Measurements from ENCODE around the gene NOTUM.
"Not testable (repeated sequence)": the region's sequence is repeated elsewhere in the genome, so short reads cannot be mapped to it uniquely, and the experiment has no call there.

Gene NOTUM

DNA sequence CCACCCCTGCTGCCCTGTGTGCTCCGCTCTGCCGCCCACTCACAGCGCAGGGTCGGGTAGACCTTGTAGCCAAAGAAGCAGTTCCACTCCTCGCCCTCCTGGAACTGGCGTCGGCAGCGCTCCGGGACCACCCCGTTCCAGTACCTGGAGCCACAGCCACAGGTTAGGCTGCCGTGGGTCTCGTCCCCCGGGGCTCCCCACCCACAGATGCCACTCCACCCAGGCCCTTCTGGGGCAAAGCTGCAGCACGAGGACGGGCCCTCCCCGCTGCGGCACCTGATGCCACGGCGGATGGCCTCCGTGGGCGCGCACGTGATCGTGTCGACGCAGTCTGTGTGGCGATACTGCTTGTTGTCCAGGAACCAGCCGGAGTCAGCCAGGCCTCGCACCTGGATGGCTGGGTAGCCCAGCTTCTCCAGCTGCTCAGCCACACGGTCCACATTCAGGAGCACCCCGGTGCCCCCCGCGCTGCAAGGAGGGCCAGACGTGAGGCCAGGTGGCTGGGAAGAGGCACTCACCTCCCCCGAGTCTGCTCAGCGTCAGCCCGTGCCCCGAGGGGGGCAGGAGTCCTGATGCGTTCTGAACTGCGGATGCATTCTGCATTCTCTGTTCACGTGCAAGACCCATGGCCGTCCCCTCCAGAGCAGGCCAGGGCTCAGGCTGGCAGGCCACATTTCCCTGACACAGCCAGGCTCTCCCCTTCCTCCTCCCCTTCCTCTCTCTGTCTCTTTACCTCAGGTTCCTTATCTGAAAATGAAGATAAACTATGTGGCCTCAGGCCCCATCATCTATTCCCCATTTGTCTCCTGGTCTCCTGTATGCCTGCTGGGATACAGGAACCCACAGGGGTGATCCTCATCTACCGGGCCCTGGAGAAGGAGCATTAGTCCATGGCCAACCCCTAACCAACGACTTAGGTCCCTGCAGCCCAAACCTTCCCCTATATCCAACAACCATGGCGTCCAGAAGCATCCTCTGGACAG is 4.1 kb downstream of the NOTUM start:
- DNase-seq = no peak

DNA sequence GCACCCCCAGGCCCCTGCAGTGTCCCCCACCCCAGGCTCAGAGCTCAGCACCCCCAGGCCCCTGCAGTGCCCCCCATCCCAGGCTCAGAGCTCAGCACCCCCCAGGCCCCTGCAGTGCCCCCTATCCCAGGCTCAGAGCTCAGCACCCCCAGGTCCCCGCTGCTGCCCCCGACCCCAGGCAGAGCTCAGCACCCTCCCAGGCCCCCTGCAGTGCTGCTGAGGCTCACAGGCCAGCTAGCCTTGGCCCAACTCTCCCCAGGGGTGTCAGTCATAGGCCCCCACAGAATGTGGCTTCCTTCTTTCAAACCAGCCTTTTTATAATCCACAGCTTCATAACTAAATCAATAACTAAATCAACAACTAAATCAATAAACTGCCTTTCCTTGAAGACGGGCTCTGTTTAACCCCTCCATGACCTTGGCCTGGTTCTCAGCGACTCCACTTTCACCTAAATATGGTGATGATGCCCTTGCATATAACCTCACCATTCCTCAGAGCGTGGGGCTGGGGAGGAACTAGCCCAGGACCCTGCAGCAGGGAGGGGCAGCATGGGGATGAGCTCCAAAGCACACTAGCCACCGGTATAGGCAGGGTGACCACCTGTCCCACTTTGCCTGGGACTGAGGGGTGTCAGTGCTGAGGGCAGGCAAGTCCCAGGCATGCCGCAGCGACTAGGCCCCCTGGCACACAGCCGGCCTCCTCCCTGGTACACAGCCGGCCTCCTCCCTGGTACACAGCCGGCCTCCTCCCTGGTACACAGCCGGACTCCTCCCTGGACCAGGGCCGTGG is 5.0 kb downstream of the NOTUM start:
- DNase-seq = no peak

DNA sequence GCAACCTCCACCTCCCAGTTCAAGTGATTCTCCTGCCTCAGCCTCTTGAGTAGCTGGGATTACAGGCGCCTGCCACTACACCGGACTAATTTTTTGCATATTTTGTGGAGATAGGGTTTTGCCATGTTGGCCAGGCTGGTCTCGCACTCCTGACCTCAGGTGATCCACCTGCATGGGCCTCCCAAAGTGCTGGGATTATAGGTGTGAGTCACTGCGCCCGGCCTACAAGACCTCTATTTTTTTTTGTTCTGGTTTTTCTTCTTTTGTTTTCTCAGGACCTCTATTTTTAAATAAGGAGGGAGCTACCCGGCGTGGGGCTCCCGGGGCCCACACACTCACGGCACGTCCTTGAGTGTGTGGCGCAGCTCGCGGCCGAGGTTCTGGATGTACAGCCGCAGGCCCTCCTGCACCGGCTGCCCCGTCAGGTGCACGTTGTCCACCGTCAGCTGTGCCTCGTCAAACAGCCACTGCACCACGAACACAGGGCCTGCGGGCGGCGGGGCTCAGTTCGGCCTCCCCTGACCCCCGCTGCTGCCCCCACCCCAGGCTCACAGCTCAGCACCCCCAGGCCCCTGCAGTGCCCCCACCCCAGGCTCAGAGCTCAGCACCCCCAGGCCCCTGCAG is 5.8 kb downstream of the NOTUM start:
- no peak for DNase-seq

DNA sequence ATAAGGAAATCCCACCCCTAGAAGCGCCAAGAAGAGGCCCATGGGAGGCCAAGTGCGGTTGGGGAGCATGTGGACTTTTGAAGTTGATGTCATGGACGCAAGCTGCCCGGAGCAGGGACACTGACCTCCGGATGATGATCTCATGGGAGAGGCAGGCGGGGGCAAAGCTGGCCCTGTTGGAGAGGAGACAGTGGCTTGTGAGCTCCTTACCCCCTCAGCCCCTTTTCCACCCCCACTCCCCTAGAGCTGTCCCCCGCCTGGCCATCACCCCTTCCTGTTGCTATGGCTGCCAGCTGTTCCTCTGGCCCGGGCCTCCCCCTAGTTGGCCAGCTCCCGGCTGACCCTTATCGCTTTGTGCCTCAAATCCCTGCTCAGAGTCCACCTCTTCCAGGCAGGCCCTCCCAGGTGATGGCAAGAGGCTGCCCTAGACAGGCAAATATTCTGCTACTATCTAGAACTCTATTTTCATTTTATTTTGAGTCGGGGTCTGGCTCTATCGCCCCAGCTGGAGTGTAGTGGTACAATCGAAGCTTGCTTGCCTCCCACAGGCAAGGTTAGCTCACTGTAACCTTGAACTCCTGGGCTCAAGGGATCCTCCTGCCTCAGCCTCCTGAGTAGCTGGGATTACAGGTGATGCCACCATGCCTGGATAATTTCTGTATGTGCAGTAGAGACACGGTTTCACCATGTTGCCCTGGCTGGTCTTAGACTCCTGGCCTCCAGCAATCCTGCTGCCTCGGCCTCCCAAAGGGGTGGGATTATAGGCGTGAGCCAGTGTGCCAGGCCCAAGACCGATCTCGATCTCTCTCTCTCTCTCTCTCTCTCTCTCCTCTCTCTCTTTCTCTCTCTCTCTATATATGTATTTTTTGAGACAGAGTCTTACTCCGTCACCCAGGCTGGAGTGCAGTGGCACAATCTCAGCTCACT is 6.6 kb downstream of the NOTUM start:
- DNase-seq = no peak

DNA sequence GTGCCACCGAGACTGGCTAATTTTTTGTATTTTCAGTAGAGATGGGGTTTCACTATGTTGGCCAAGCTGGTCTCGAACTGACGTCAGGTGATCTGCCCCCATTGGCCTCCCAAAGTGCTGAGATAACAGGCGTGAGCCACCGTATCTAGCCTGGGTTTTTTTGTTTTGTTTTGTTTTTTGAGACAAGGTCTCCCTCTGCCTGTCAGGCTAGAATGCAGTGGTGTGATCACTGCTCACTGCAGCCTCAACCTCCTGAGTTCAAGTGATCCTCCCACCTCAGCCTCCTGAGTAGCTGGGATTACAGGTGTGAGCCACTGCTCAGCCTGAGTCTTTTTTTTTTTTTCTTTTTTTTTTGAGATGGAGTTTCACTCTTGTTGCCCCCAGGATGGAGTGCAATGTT is 7.5 kb downstream of the NOTUM start:
- not testable (repeated sequence) for DNase-seq

DNA sequence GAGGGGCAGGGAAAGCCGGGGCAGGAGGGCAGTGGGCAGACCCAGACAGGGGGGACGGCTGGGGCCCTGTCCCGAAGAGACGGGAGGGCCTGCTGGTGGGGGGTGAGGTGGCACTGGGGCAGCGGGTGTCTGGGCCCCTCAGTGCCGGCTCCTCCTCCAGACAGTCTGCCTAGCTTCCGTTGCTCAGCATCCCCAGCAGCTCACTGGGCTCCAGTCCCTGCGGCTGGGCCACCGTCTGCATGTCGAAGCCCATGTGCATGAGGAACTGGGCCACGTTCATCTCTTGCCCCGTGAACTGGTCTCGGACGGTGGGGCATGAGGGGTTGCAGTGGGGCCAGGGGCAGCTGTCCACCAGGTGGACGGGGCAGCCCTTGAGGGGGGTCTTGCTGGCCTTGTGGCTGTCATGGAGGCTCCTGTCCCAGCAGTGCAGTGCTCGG is 8.2 kb downstream of the NOTUM start:
- no peak for DNase-seq

DNA sequence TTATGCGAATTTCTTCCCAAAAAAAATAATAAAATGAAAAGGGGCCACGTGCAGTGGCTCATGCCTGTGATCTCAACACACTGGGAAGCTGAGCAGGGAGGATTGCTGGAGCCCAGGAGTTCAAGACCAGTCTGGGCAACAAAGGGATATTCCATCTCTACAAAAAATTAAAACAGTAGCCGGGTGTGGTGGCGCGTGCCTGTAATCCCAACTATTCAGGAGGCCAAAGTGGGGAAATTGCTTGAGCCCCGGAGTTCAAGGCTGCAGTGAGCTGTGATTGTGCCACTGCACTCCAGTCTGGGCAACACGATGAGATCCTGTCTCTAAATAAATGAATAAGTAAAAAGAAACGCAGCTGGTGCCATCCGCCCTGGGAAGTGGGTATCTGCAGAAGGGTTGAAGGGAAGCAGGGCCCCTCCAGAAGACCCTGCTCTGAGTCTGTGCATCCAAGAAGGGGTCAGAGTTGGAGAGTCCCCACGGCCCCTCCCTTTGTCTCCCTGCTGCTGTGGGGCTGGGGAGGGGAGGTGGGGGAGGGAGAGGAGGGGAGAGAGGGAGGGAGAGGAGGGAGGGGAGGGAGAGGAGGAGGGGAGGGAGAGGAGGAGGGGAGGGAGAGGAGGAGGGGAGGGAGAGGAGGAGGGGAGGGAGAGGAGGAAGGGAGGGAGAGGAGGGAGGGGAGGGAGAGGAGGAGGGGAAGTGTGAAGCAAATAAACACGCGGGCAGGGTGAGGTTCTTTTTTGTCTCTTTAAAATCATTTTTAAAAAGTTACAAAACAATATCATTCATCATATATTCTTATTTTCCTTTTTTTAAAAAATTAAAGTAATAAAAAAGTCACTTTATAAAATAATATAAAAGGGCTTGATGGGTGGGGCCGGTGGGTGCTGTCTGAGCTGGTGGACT is 9.0 kb downstream of the NOTUM start:
- no peak for DNase-seq

DNA sequence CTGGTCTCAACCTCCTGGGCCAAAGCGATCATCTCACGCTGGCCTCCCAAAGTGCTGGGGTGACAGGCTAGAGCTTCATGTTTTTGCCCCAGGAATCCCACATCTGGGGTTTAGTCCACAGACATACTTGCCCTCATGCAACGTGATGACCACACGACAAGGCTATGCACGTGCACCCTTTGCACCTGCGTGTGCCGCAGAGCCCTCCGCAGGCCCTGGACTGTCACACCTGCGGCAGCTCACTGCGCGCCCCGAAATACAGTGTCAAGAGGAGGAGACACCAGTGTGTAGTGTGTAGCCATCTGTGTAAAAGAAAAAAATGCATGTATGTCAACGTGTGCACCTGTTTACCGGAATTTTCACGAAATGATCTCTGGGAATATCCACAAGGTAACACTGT is 10.5 kb downstream of the NOTUM start:
- no peak for DNase-seq

DNA sequence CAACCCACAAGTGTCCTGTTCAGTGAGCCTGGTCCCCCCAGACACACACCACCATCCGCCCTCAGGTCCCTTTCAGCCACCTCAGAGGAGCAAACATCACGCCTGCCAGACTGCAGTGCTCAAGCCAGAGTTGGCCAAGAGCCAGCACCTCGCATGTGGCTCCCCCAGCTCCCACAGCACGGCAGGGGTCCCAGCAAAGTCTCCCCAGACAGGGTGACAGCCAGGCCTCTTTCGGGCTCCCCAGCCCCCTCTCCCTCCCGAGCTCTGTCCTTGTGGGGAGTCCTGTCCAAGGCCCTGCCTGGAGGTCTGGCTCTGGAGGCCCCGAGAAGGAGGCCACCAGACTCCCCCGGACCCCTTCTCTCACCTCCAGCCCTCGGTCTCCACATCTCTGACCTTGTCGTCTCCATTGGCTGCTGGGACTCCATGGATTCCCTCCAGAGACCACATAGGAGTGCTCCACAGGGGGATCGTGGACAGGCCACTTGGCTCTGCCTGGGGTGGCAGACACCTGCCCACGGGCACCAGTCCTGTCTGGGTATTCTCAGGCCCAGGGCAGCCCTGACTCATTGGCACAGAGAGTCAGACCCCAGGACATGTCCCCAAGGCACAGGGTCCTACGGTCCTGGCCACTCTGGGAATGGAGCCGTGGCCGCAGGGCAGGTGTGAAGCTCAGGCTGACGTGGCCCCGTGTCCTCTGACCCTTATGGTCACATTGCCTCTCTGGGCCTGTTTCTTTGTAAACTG is 12.2 kb downstream of the NOTUM start:
- no peak for DNase-seq

DNA sequence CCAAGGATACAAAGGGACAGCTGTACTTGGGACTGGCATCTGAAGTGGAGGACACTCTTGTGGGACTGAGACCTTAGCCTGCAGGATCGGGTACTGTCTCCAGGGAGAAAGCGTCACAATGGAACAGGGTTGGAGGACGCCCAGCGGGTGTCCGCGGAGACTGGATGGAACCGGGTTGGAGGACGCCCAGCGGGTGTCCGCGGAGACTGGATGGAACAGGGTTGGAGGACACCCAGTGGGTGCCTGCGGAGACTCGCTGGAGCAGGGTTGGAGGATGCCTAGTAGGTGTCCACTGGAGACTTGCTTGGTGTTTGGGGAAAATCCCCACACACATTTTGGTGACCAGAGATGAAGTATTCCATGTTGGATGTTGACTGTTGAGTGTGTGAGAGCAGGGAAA is 13.8 kb downstream of the NOTUM start, which contains the start of gene MYADML2:
TSS of gene MYADML2 (minus strand) at position 45 of the 400 bp plus-strand sequence. CDS start 5,492 bp downstream, outside the sequence.
- DNase-seq = no peak

DNA sequence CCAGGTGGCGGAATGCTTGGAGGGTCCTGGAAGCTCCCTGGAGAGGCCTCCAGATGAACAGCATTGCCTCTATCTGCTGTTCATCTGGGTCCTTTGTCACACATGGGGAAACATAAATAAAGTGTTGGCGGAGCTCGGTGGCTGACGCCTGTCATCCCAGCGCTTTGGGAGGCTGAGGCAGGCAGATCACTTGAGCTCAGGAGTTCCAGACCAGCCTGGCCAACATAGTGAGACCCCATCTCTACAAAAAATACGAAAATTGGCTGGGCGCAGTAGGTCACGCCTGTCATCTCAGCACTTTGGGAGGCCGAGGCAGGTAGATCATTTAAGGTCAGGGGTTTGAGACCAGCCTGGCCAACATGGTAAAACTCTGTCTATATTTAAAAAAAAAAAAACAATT is 16.1 kb downstream of the NOTUM start:
- no peak for DNase-seq

DNA sequence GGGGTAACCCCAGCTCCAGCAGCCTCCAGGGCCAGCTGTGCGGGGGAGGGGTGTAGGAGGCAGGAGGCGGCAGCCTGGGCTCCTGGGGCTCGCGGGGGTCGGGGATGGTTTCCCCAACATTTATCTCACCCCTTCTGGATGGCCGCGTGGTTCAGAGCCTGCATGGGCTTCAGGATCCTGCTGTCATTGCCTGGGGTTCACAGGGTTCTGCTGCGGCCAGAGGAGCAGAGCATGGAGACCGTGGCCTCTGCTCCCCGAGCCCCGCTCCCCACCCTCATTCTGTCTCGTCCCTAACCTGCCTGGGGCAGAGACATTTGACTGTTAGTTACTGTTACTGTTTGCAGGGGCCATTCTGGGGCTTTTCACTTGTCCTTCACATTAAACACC is 18.8 kb downstream of the NOTUM start:
- no peak for DNase-seq

DNA sequence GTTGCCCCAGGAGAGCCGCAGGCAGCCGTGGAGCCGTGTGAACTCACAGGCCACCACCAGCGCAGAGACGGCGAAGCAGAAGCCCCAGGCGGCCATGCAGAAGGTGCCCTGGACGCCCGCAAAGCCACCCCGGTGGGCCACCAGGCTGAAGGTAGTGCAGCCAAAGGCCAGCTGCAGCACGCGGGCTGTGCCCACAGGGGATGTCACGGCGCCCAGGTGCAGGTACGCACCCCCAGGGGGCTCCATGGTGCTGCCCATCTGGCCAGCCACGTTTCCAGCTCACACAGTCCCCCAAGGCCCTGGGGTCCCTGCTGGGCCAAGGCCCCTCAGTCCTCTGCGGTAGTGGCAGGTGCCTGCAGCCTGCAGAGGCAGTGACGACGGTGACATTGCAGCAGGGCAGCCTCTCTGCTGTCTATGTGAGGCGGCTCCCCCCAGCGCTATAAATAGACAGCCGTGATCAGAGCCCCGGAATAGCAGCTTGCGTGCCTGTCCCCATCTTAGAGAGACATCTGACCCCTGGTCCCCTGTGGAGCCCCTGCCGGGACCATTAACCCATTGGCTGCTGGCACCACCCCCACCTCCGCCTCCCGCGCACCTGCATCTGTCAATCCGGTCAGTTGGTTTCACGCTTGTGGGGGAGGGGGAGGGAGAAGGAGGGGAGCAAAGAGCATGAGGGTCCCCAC is 19.4 kb downstream of the NOTUM start:
- no peak for DNase-seq

DNA sequence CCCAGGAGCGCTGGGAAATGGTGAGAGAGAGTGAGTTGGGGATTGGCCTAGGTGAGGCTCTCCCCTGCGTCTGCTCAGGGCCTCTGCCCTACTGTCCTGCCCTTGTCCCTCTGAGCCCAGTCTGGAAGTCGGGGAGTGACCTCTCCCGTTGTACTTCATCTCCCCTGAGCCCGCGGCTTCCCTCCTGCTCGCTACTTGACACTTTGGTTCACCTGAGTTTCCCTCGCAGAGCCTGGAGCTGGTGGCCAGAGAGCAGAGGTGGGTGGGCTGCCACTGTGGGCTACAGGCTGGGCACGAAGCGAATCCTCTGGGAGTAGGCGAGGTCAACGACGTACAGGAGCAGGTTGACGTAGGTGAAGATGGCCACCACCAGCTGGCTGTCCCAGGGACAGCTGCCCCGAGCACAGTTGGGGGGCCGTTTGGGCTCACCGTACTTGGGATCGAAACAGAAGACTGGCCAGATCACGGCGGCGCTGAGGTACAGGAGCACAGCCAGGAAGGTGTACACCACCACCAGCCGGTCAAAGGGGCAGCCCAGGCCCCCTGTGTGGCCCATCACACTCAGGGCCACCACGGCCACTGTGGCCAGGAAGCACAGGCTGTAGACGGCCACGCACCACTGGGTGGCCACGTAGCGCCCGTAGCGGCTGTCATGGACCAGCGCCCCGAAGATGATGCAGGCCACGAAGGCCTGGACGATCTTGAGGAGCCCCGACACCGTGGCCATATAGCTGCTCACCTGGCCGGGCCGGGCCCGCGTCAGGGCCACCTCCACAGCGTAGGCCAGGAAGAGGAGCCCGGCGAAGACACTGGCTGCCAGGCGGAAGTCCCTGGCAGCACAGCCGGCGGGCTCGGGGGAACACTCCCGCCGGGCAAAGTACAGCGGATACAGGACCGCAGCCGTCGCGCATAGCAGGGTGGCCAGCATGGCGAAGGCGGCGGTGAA is 20.2 kb downstream of the NOTUM start:
- no peak for DNase-seq

DNA sequence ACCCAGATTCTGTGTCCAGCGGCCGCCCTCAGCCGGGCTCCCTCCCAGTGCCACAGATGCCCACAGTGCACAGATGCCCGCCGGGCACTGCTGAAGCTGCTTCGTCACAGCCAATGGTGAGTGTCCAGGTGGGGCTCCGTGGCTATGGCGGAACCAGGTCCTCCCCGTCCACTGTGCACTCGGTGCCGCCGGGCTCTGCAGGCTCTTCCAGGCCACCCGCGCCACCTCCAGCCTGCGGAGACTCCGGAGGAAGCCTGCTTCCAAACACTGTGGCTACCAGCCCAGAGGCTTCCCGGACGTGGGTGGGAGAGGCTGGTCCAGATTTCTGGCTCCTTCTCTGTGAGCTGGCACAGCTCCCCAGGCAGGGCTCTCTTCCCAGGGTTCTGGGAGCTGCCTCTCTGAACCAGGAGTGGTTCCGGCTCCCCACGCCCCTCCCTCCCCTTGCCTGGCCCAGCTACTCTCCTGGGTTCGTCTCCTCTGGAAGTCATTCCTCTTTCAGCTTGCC is 21.1 kb downstream of the NOTUM start:
- DNase-seq = no peak

DNA sequence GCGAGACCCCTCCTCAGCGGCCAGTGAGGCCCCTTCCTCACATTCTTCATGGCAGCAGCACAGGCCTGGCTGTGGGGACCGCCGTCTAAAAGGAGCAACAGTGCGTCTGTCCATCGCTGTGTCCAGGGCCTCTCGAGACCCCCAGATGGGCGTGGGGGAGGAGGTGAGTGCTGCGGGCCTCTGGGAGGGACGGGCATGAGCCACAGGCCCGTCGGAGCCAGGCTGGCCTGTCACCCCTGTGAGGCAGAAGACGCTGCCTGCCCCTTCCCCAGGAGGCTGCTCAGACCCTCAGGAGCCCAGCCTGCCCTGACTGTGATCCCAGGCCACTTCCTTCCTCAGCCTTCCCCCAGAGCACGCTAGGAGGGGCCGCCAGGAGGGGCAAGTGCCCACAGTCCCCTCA is 21.8 kb downstream of the NOTUM start:
- no peak for DNase-seq

DNA sequence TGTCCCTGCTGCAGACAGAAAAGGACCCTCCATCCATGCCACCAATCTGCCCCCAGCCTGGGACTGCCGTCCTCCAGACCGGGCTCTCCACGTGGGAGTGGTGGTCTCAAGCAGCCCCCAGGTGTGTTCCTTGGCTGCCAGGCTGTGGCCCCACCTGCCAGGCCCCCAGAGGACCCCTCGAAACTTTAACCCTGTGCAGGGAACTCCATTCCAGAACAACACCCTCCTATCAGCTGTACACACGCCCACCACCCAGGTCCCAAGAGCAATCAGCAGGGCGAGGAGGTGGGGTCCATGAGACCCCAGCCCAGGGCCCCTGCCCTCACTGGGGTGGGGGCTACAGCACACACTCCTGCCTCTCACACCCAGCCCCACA is 25.3 kb downstream of the NOTUM start:
- no peak for DNase-seq
